Endothelial cell of hepatic sinusoid (primary cell): ENCODE data around the gene CYYR1.

ENCODE experiments used
- in situ Hi-C: cut with HindIII; loops from 2 replicates; pipeline ENCODE4 v1.10.0; 2017; ENCODE audit warnings: low sequenced_read_pairs

Gene CYYR1

DNA sequence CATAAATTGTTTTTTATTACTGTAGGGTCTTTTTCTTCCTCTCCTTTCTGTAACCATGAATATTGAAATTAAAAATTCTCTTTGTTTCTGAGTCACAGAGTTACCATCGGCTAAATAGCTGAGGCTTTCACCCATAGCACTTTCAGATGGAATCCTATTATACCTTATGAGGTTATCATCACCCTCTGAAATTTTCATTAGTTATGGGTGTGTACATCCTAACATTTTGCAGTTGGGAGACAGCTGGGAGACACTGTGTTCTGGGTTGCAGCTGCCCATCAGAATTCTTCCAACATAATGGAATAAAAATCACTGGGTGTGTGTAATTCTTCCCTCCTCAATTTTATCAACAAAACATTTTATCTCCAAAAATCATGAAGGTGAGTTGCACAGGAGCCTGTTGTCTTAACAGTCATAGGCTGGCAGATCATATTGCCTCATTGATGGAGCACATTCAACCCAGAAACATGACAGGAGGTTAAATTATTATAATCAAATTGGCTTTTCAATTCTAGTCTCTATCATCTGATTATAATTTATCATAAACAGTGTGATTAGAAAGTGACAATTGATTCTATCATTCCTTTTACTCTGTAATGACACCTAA lies 17.4 kb downstream of the CYYR1 start:
- in situ Hi-C loops: no loop called here

DNA sequence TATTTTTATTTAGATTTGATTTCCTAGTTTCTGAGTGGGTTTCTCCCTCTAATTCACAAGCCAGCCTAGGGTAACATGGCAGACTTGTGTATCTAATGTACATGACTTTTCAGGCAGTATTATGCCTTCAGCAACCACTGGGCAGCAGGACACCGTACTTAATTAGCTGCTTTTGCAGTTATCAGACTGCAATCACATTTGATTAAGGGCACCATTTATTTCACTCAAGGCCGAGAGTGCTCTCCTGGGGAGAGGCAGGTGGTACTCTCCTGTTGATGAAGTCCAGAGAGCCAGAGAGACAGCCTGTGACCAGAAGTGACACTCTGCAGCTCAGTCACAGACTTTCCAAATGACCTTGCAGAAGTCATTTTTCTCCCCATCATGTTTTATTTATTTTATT lies 18.7 kb downstream of the CYYR1 start:
- in situ Hi-C loops: no loop called here

GRCh38 chr21:26553898-26554297 lies 19.2 kb downstream of the CYYR1 start:
- in situ Hi-C loops: no loop called here

DNA sequence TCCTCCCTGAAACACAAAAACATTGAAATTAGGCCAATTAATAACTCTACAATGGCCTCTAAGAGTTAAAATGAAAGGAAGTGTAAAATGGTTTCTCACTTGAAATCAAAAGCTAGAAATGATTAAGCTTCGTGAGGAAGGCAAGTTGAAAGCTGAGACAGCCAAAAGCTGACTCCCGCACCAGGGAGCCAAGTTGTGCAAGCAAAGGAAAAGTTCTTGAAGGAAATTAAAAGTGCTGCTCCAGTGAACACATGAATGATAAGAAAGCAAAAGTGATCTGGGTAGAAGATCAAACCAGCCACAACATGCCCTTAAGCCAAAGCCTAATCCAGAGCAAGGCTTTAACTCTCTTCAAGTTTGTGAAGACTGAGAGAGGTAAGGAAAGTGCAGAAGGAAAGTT lies 22.8 kb downstream of the CYYR1 start:
- in situ Hi-C loops: no loop called here

DNA sequence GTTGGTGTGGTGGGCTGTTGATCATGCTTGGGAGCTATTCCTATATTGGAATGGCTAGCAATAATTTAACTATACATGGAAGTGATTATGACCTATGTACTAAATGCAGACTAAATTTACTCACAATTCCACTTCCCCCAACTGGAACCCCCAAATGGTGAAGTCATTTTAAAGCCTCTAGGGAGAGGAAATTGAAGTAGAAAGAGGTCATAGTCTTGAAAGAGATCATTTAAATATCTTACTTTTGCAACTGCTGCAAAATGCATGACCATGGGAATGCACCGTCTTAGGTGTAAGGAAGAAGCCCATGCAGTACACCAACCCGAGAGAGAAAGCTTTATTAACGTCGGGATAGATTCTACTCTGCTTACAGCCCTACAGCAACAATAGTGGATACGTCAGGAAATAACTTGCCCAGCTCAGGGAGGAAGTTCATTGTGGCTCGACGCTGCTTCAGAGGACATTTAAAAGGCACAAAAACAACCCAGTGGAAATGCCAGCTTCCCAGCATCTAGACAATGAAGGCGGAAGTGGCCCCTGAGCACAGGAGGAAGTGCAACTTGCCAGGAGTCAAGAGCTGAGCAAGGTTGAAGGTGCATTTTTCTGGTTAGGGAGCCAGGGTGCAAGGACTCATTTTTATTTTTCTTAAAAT lies 26.5 kb downstream of the CYYR1 start:
- in situ Hi-C loops: loop anchor here (5.0 kb wide), 1 partner anchor 41 kb away; no protein-coding TSS in a partner anchor

DNA sequence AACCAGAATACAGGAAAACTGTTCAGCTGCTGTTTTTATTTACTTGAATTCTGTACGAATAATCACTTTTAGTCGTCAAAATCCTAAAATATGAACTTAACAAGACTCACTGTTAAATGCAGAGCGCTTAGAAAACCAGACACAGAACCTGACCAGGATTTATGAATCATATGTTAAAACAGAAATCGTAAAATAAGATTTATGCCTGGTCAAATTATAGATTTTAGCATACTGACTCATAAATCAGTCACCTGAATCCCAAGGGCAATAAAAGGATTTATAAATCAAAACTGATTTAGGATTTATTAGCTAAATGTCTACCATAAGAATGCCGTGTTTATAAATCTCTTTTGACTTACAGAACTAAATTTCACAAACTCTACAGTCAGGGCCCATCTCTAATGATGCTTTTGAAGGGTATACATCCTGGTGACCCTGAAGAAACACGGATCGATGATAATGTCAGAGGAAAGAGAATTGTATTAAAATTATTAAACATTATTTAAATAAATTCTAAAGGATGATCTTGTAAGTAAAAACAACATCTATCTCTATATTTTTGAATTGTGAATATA lies 28.8 kb downstream of the CYYR1 start:
- in situ Hi-C loops: no loop called here

DNA sequence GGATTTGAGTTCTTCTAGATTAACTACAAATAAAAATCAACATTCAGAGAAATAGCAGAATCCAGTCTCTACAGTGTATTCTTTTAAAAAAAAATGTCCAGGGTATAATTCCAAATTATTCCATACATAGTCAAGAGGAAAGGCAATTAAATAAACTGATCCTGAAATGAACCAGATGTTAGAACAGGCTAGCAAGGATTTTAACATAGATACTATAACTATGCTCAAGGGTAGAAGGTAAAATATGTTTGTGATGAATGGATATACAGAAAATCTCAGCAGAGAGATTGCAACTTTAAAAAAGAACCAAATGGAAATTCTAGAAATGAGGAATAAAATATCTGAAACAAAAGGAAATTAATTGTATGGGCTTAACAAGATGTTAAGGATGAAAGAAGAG lies 32.4 kb downstream of the CYYR1 start:
- in situ Hi-C loops: no loop called here

GRCh38 chr21:26539566-26539965 lies 33.5 kb downstream of the CYYR1 start:
- in situ Hi-C loops: loop anchor here (5.0 kb wide), 1 partner anchor 67 kb away; no protein-coding TSS in a partner anchor

- in situ Hi-C loops: no loop called here
Measured at GRCh38 chr21:26534517-26534916, 38.6 kb downstream of the CYYR1 start.

- in situ Hi-C loops: no loop called here
Measured at GRCh38 chr21:26532208-26532607, 40.9 kb downstream of the CYYR1 start.

DNA sequence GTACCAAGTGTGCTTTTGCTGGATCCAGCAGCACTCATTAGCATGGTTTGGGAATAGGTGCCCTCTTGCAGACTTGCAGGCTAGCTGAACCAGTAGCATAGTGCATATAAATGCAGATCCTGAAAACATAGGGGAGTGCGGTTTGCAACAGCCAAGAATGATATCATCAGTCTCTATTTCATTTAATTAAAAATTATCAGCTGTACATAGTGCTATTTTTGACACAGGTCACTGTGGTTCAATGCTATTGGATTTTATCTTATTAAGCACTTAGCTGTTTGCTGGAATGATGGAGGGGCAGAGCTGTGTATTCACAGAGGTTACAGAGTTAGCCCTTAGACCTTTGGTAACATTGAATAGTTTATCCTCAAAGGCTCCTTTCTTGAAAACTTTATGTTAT lies 43.6 kb downstream of the CYYR1 start:
- in situ Hi-C loops: no loop called here

GRCh38 chr21:26528882-26529281 lies 44.2 kb downstream of the CYYR1 start:
- in situ Hi-C loops: no loop called here

GRCh38 chr21:26522704-26523103 lies 50.4 kb downstream of the CYYR1 start:
- in situ Hi-C loops: no loop called here

DNA sequence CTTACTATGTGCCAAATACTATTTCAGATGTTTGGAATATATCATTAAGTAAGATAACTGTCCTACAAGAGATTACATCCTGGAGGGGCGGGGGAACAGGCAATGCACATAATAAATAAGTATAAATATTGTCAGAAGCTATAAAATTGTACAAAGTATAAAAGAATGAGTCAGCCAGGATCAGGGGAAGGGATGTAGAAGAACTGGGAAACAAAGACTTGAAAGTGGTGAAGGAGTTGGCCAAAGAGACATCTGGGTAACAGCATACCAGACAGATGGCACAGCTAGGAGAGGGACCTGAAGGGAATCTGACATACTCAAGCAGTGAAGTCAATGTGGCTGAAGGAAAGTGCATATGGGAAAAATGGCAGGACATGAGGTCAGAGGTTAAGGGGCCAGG lies 53.9 kb downstream of the CYYR1 start:
- in situ Hi-C loops: no loop called here

DNA sequence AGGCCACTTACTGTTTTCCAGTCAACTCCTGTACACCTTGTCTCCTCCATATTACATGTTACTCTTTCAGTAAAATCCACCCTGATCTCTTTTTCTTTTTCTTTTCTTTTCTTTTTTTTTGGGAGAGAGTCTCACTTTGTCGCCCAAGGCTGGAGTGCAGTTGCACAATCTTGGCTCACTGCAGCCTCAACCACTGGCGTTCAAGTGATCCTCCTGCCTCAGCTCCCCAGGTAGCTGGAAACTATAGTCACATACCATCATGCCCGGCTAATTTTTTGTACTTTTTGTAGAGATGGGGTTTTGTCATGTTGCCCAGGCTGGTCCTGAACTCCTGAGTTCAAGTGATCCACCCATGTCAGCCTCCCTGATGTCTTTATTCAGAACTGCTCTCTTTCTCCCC lies 57.8 kb downstream of the CYYR1 start:
- in situ Hi-C loops: no loop called here

DNA sequence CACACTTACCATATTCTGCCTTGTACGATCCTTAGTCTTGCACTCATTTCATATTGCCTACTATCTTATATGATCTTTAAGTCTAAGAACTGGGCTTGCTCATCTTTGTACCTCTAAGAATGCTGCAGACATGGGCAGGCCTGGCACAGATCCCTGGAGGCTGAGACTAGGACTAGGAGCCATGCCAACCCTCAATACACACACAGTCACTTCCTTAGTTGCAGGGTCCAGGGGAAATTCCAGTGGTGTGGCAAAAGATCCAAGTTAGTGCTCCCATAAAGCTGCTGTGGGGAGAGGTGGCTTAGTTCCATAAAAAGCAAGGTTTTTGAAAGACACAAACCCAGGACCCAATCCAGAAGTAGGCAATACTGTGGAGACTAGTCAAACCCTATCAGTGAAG lies 59.9 kb downstream of the CYYR1 start:
- in situ Hi-C loops: no loop called here

DNA sequence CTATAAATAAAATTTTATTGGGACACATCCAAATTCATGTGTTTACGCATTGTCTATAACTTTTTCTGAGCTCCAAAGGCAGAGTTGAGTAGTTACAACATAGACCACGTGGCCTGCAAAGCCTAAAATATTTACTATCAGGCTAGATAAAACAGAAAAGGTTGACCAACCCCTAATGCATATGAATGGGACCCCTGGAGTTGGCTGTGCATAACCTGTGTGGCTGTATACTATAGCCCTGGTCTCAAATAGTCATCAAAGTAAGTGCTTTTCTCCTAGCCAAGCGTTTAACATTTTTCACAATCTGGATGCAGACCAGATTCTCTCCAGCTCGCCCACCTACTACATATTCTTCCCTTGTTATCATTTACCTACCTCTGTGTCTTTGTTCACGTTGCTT lies 60.4 kb downstream of the CYYR1 start:
- in situ Hi-C loops: no loop called here

DNA sequence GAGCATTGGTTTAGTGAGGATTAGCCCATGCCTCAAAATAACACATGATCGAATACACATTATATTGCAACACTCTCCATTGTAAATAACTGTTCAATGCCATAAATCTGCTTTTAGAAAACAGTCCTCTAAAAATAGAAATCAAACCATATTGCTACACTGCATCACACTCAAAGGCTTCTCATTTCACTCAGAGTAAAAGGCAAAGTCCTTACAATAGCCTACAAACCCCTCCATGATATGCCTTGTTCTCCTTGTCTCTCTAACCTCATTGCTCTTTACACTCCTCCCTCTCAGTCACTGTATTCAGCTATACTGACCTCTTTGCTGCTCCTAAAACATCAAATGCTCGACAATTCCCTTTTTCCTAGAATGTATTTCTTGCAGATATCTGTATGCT lies 64.2 kb downstream of the CYYR1 start:
- in situ Hi-C loops: no loop called here

- in situ Hi-C loops: no loop called here
Measured at GRCh38 chr21:26506956-26507355, 66.1 kb downstream of the CYYR1 start.

DNA sequence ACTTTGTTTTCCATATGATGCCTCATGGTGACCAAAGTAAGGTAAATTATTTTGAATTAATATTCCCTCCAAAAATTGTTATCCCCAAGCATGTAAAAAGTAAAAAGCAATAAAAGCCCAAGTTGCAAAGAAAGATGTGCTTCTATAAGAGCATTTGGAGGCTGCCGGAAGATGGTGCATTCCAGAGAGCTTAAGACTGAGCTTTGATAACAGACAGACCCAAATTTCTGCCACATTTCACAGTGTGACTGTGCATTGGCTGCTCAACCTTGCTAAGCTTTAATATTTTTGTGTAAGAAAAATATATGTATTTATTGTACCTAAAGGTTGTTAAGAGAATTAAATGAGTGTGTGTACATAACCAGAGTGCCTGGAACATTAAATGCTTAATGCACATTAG lies 67.9 kb downstream of the CYYR1 start:
- in situ Hi-C loops: no loop called here

- in situ Hi-C loops: no loop called here
Measured at GRCh38 chr21:26503414-26503813, 69.7 kb downstream of the CYYR1 start.

DNA sequence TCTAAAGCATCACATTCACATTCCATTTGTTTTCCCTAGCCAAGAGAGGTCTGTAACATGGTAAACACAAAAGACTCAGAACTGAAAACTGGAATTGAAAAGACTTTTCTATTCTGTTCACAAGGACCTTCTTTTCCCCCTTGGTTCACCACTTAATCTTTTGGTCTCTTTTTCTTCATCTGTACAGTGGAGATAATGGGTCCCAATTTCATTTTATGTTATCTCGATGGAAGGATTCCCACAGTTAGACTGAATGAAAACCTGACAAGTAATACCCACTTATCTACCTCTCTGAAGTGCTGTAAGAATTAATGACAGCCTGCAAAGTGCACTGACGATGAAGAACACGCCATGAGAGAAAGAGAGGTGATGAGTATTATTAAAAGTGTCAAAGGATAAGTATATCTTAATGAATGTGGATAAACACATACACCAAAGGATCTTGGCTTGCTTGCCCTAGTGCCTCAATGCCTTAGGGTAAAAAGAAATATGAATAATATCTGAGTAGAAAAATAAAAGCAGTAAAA lies 71.5 kb downstream of the CYYR1 start:
- in situ Hi-C loops: no loop called here
